PC-3 (cell line): ENCODE data around the gene MYO7A. TPM values are rescaled to one million over a fixed set of nuclear protein-coding genes. Genes with fewer than 3 reads are reported as not detected.

Experiments used
- ATAC-seq: fragments of 200-7000 bp; cut with Tn5 transposase; 2 replicates; pipeline ENCODE4 v1.9.1; 2020; ENCODE audit warnings: mild to moderate bottlenecking, moderate library complexity
- BruUV-seq: library from RNA; stranded (reverse); fragments of 400-500 nt; replicated peaks from 2 replicates; lab custom pipeline; 2021; lab: Mats Ljungman, UMichigan
- CTCF ChIA-PET: fragments of 300-600 bp; sonication (Branson Sonifier 250); formaldehyde crosslinking; loops from one replicate; lab custom pipeline; 2022; ENCODE audit warnings: antibody characterized with exemption; lab: Charles Lee
- POLR2A ChIA-PET: fragments of 300-600 bp; sonication (Branson Sonifier 250); formaldehyde crosslinking; loops from one replicate; lab custom pipeline; 2022; ENCODE audit warnings: antibody characterized with exemption; ENCODE audit not compliant: unreplicated experiment; lab: Charles Lee
- DNase-seq: peaks from one replicate; pipeline ENCODE4 v3.0.0-alpha.2; 2015
- H2AFZ ChIP-seq: fragments of 300-600 bp; sonication (generic); 2 replicates; pipeline ENCODE4 v1.6.0; 2016; ENCODE audit warnings: antibody characterized with exemption, low read length
- H3F3A ChIP-seq: fragments of 300-600 bp; sonication (generic); one replicate; pipeline ENCODE4 v1.6.0; 2017; ENCODE audit warnings: antibody characterized with exemption, low read length, control low read depth, mild to moderate bottlenecking; ENCODE audit not compliant: unreplicated experiment
- H3K27ac ChIP-seq: fragments of 300-600 bp; sonication (generic); 2 replicates; pipeline ENCODE4 v1.5.1; 2016; ENCODE audit warnings: mild to moderate bottlenecking, low read length
- H3K27me3 ChIP-seq: fragments of 300-600 bp; sonication (generic); 2 replicates; pipeline ENCODE4 v1.6.1; 2016; ENCODE audit warnings: low read length, mixed read lengths
- H3K36me3 ChIP-seq: fragments of 300-600 bp; sonication (generic); 2 replicates; pipeline ENCODE4 v1.6.1; 2016; ENCODE audit warnings: low read depth, mixed run types, low read length, mixed read lengths
- H3K4me1 ChIP-seq: fragments of 300-600 bp; sonication (generic); 2 replicates; pipeline ENCODE4 v1.5.1; 2016; ENCODE audit warnings: low read length; ENCODE audit not compliant: insufficient read depth
- H3K4me2 ChIP-seq: fragments of 300-600 bp; sonication (generic); 2 replicates; pipeline ENCODE4 v1.6.0; 2016; ENCODE audit warnings: low read length
- H3K4me3 ChIP-seq: fragments of 300-600 bp; sonication (generic); 2 replicates; pipeline ENCODE4 v1.5.1; 2016; ENCODE audit warnings: mild to moderate bottlenecking, low read length, mixed read lengths
- H3K79me2 ChIP-seq: fragments of 300-600 bp; sonication (generic); 2 replicates; pipeline ENCODE4 v1.6.1; 2017; ENCODE audit warnings: low read length, mixed read lengths
- H3K9ac ChIP-seq: fragments of 300-600 bp; sonication (generic); 2 replicates; pipeline ENCODE4 v1.6.0; 2016; ENCODE audit warnings: mild to moderate bottlenecking, low read length
- H3K9me2 ChIP-seq: fragments of 300-600 bp; sonication (generic); replicated peaks from 2 replicates; pipeline ENCODE4 v1.6.1; 2016; ENCODE audit warnings: mixed run types, low read length, mixed read lengths
- H3K9me3 ChIP-seq: fragments of 300-600 bp; sonication (generic); 2 replicates; pipeline ENCODE4 v1.6.1; 2016; ENCODE audit warnings: low read length, mixed read lengths
- H4K20me1 ChIP-seq: fragments of 300-600 bp; sonication (generic); 2 replicates; pipeline ENCODE4 v1.6.1; 2016; ENCODE audit warnings: low read length, mixed read lengths
- EZH2 ChIP-seq: fragments of 300-600 bp; sonication (generic); IDR thresholded peaks from one replicate; pipeline ENCODE4 v1.6.1; 2017; ENCODE audit warnings: antibody characterized with exemption, mild to moderate bottlenecking, low read length; ENCODE audit not compliant: unreplicated experiment
- EZH2phosphoT487 ChIP-seq: fragments of 300-600 bp; sonication (generic); IDR thresholded peaks from 2 replicates; pipeline ENCODE4 v1.6.1; 2018; ENCODE audit warnings: mild to moderate bottlenecking, antibody characterized with exemption, low read length, borderline replicate concordance
- intact Hi-C: fragments of 100-400 bp; cut with micrococcal nuclease; formaldehyde crosslinking; loops from 2 replicates; pipeline ENCODE4 v1.9.0; 2023
- total RNA-seq: library from RNA; depleted of rRNA; stranded (reverse); fragments of >200 nt; gene quantifications from 2 replicates; pipeline ENCODE4 v1.2.3, GENCODE V29; 2014
- TF ChIP-seq, protein P1 (sequence below): fragments of 300-600 bp; sonication (generic); conservative IDR thresholded peaks from 2 replicates; pipeline ENCODE4 v1.5.1; 2017; ENCODE audit warnings: antibody characterized with exemption, low read depth, mild to moderate bottlenecking, low read length

Gene MYO7A
- total RNA-seq, 1 experiment from 2014 or later = 0.66 TPM

DNA sequence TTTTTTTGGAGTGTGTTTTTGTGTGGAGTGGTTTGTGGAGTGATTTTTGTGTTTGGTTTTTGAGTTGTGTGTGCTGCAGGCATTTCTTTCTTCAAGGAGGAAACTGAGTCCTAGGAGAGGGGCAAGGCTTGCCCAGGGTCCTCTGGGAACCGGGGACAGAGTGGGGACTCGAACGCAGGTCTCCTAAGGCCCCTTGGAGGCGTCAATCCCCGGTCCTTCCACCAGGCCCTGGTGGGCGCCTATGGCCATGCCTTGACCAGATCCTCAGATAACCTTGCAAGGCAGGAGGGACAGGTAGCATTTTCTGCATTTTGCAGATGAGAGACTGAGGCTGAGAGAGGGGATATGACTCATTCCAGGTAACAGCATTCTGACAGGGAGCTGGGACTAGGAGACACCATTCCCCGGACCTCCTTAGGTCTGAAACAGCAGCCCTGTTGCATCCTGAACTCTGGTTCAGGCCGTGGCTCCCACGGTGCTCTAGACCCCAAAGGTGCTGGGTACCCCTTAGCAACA lies 39.1 kb downstream of the MYO7A start:
- H3K9me2 ChIP-seq = no peaks in the 10 kb centered on the region
- intact Hi-C loops = no loop called here
- H2AFZ ChIP-seq = no peak overlapping the region
- H3K27ac ChIP-seq = no peak overlapping the region
- no peaks in the 10 kb centered on the region for H3K4me1 ChIP-seq
- TF ChIP-seq EZH2phosphoT487 (no peak), EZH2 (no peak)
- TF ChIP-seq, protein P1, sequence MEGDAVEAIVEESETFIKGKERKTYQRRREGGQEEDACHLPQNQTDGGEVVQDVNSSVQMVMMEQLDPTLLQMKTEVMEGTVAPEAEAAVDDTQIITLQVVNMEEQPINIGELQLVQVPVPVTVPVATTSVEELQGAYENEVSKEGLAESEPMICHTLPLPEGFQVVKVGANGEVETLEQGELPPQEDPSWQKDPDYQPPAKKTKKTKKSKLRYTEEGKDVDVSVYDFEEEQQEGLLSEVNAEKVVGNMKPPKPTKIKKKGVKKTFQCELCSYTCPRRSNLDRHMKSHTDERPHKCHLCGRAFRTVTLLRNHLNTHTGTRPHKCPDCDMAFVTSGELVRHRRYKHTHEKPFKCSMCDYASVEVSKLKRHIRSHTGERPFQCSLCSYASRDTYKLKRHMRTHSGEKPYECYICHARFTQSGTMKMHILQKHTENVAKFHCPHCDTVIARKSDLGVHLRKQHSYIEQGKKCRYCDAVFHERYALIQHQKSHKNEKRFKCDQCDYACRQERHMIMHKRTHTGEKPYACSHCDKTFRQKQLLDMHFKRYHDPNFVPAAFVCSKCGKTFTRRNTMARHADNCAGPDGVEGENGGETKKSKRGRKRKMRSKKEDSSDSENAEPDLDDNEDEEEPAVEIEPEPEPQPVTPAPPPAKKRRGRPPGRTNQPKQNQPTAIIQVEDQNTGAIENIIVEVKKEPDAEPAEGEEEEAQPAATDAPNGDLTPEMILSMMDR = no peak
- H3K9ac ChIP-seq = no peak overlapping the region
- no peaks in the 10 kb centered on the region for H3K9me3 ChIP-seq
- H3K4me3 ChIP-seq = no peak overlapping the region
- no peaks in the 10 kb centered on the region for H3F3A ChIP-seq
- CTCF ChIA-PET = no interaction called here
- POLR2A ChIA-PET = no interaction called here
- H3K36me3 ChIP-seq = no peaks in the 10 kb centered on the region
- DNase-seq = no peak
- BruUV-seq = no TSS peak
- no peak overlapping the region for H3K4me2 ChIP-seq
- H3K27me3 ChIP-seq = no peaks in the 10 kb centered on the region; the same call in 1 of the 2 replicates
- H3K79me2 ChIP-seq = no peaks in the 10 kb centered on the region
- no peak for ATAC-seq
- H4K20me1 ChIP-seq = no peaks in the 10 kb centered on the region

DNA sequence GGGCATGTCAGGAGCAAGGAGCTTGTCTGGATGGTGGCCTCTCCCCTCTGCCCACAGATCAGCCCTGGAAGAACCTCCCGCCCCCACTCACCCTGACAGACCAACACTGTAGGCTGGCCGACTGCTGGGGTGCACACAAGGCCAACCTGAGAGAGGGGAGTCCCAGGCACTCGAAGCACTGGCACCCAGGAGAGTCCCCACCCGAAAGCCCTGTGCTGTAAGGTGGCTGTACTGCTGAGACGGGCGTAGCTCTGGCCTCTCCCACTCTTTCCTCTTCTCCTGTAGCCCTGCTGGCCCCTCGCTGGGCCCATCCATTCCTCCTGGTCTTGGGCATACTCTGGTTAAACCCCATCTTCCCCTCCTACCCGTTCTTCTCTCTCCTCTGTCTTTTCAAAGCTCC lies 39.7 kb downstream of the MYO7A start:
- H3K9ac ChIP-seq = no peak overlapping the region
- H3K79me2 ChIP-seq = no peaks in the 10 kb centered on the region
- H3K27ac ChIP-seq = no peak overlapping the region
- H3K36me3 ChIP-seq = no peaks in the 10 kb centered on the region
- H3K4me1 ChIP-seq = no peaks in the 10 kb centered on the region
- ChIA-PET POLR2A (no interaction called here), CTCF (no interaction called here)
- no peaks in the 10 kb centered on the region for H4K20me1 ChIP-seq
- H3K4me2 ChIP-seq = no peak overlapping the region
- intact Hi-C loops = no loop called here
- H2AFZ ChIP-seq = no peak overlapping the region
- H3F3A ChIP-seq = no peaks in the 10 kb centered on the region
- BruUV-seq = no TSS peak
- H3K9me3 ChIP-seq = no peaks in the 10 kb centered on the region
- DNase-seq (no peak), ATAC-seq (no peak)
- H3K9me2 ChIP-seq = no peaks in the 10 kb centered on the region
- TF ChIP-seq EZH2 (no peak), EZH2phosphoT487 (no peak)
- TF ChIP-seq, protein P1 = no peak
- H3K27me3 ChIP-seq = no peaks in the 10 kb centered on the region
- no peak overlapping the region for H3K4me3 ChIP-seq

DNA sequence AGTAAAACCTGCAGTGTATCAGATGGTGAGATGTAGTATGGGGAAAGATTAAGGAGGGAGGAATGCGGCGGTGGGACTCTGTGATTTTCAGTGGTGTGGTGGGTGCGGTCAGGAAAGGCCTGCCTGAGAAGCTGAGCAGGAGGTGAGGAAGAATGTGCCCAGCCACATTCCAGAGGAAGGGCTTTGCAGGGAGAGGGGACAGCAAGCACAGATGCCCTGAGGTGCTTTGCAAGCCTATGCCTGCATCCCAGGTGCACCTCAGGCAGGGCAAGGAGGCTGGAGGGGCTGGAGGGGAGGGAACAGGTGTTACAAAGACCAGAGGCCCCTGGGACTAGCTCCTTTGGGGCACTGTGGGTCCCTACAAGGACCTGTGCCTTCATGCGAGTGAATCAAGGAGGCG lies 42.1 kb downstream of the MYO7A start:
- no peaks in the 10 kb centered on the region for H4K20me1 ChIP-seq
- H3K9me2 ChIP-seq = no peaks in the 10 kb centered on the region
- ATAC-seq (no peak), DNase-seq (no peak)
- H3K27me3 ChIP-seq = no peaks in the 10 kb centered on the region
- H3K79me2 ChIP-seq = no peaks in the 10 kb centered on the region
- no TSS peak for BruUV-seq
- H3F3A ChIP-seq = no peaks in the 10 kb centered on the region
- intact Hi-C loops = no loop called here
- H3K36me3 ChIP-seq = no peaks in the 10 kb centered on the region
- H3K9ac ChIP-seq = no peak overlapping the region
- H3K4me3 ChIP-seq = no peak overlapping the region
- ChIA-PET CTCF (no interaction called here), POLR2A (no interaction called here)
- no peak overlapping the region for H3K27ac ChIP-seq
- no peaks in the 10 kb centered on the region for H3K4me1 ChIP-seq
- H3K9me3 ChIP-seq = no peaks in the 10 kb centered on the region
- no peak overlapping the region for H3K4me2 ChIP-seq
- H2AFZ ChIP-seq = no peak overlapping the region
- TF ChIP-seq, protein P1 = no peak
- no peak for TF ChIP-seq EZH2phosphoT487
- no peak for TF ChIP-seq EZH2
